Neural progenitor cell (in vitro differentiated cells): ENCODE results near the gene ITCH.

Experiments
- CTCF ChIP-seq: fragments of 200-600 bp; sonication (generic); IDR thresholded peaks from 2 replicates; pipeline ENCODE4 v1.5.1; 2017; ENCODE audit warnings: antibody characterized with exemption, mild to moderate bottlenecking
- EZH2 ChIP-seq: fragments of 200-600 bp; sonication (generic); IDR thresholded peaks from 2 replicates; pipeline ENCODE4 v1.6.1; 2017; ENCODE audit warnings: antibody characterized with exemption, mild to moderate bottlenecking, moderate library complexity

DNA sequence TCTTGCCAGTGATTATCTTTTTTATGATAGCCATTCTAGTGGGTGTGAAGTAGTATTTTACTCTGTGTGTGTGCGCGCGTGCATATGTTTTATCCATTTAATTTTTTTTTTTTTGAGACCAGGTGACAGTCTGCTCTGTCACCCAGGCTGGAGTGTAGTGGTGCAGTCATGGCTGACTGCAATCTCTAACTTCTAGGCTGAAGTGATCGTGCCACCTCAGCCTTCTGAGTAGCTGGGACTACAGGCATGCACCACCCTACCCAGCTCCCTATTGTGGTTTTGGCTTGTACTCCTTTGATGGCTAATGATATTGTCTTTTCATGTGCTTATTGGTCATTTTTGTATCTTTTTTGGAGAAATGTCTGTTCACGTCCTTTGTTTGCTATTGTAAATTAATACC is 33.3 kb downstream of the ITCH start:
- TF ChIP-seq CTCF, result no peak
- TF ChIP-seq EZH2, result no peak
